ENCODE data around the gene KLHL1.

KLHL1 gene

DNA sequence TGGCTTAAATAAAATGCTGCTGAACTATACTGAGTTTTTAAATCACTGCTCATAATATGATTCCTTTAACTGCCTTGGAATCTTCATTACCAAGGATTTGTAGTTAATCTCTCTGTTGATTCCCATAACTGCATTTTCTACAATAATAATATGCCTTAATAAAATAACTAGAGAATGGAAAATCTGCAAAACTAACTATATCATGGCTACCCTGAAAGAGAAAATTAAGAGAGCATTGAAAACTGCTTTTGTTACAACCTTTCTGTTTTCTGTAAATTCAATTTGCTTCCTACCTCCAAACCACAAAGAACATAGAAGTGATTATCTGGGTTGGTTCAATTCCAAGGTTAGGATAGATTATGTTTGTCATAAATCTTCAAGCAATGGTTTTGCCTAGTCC, 203.5 kb downstream of the KLHL1 start:
- TF ChIP-seq, protein P1, sequence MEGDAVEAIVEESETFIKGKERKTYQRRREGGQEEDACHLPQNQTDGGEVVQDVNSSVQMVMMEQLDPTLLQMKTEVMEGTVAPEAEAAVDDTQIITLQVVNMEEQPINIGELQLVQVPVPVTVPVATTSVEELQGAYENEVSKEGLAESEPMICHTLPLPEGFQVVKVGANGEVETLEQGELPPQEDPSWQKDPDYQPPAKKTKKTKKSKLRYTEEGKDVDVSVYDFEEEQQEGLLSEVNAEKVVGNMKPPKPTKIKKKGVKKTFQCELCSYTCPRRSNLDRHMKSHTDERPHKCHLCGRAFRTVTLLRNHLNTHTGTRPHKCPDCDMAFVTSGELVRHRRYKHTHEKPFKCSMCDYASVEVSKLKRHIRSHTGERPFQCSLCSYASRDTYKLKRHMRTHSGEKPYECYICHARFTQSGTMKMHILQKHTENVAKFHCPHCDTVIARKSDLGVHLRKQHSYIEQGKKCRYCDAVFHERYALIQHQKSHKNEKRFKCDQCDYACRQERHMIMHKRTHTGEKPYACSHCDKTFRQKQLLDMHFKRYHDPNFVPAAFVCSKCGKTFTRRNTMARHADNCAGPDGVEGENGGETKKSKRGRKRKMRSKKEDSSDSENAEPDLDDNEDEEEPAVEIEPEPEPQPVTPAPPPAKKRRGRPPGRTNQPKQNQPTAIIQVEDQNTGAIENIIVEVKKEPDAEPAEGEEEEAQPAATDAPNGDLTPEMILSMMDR (IDR thresholded peaks at IDR 0.05) = no peak
- Mint-ChIP-seq H3K4me3 (no peak overlapping the region), H3K9me3 (peaks cover 6% of the 10 kb centered on the region), H3K27me3 (ENCODE audit: low read depth, poor library complexity) (no peaks in the 10 kb centered on the region), H3K36me3 (ENCODE audit: low read depth) (no peaks in the 10 kb centered on the region), H3K4me1 (no peaks in the 10 kb centered on the region), H3K27ac (no peak overlapping the region)
- no peak for DNase-seq

DNA sequence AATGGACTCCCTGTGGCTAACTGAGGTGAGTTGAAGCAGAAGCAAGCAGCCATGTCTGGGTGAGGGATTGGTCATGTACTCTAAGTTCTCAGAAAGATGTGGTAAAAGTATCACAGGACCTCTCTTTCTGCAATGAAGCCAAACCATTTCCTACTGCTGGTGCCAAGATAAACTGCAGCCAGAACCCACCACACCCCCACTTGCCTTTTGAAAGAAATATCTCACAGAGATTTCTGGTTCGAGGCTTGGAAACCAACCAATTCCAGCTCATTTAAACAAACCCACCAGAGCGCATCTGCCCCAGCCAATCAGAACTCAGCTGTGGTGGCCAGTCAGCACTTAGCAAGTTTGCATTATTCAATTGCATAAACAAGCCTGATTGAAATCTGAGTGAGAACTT, 205.2 kb downstream of the KLHL1 start:
- Mint-ChIP-seq H3K27ac (no peak overlapping the region), H3K27me3 (ENCODE audit: low read depth, poor library complexity) (no peaks in the 10 kb centered on the region), H3K4me1 (no peaks in the 10 kb centered on the region), H3K4me3 (no peak overlapping the region), H3K9me3 (peaks cover 6% of the 10 kb centered on the region), H3K36me3 (ENCODE audit: low read depth) (no peaks in the 10 kb centered on the region)
- TF ChIP-seq, protein P1 (IDR thresholded peaks at IDR 0.05) = no peak
- no peak for DNase-seq

DNA sequence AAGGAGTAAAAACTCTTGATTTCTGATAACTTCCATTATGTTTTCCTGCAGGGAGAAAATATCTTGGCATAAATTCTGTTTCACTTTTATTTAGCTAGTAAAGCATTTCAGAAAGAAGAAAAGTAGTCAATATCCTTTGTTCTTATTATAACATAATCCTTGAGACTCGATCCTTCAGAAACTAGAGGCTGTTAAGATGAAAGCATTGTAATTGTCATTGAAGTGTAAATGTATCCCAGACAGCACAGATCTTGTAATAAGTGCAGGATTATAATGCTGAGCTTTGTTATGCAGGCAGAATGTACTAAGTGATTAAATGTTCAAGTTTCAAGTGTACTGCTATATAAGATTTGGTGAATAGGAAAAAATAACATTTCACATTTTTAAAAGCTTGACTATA, 225.8 kb downstream of the KLHL1 start:
- no peak for DNase-seq
- no peaks in the 10 kb centered on the region for H3K9me3 Mint-ChIP-seq
- TF ChIP-seq, protein P1 (IDR thresholded peaks at IDR 0.05) = no peak
- no peak overlapping the region for H3K27ac Mint-ChIP-seq
- H3K36me3 Mint-ChIP-seq (ENCODE audit: low read depth) = no peaks in the 10 kb centered on the region
- no peaks in the 10 kb centered on the region for H3K27me3 Mint-ChIP-seq (ENCODE audit: low read depth, poor library complexity)
- no peaks in the 10 kb centered on the region for H3K4me1 Mint-ChIP-seq
- no peak overlapping the region for H3K4me3 Mint-ChIP-seq

DNA sequence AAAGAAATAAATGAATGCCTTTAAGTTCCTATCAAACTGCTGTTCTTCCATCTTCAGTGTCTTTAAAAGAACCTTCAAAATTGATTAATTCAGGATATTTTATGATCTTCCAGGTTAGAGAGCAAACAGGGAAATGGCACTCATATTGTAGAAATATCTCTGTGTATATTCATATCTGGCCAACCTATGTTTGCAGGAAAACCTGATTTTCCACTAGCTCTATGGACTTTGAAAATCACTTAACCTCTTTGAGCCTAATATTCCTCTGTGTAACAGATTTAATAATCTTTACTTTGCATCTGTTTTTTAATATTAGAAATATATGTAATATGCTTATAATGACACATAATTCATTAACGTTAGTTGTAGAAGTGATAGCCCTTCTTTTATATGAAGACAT, 228.3 kb downstream of the KLHL1 start:
- H3K36me3 Mint-ChIP-seq (ENCODE audit: low read depth) = no peaks in the 10 kb centered on the region
- peaks cover 3% of the 10 kb centered on the region for H3K27me3 Mint-ChIP-seq (ENCODE audit: low read depth, poor library complexity)
- no peak overlapping the region for H3K27ac Mint-ChIP-seq
- TF ChIP-seq, protein P1 (IDR thresholded peaks at IDR 0.05) = no peak
- no peak for DNase-seq
- no peaks in the 10 kb centered on the region for H3K4me1 Mint-ChIP-seq
- no peaks in the 10 kb centered on the region for H3K9me3 Mint-ChIP-seq
- H3K4me3 Mint-ChIP-seq = no peak overlapping the region

DNA sequence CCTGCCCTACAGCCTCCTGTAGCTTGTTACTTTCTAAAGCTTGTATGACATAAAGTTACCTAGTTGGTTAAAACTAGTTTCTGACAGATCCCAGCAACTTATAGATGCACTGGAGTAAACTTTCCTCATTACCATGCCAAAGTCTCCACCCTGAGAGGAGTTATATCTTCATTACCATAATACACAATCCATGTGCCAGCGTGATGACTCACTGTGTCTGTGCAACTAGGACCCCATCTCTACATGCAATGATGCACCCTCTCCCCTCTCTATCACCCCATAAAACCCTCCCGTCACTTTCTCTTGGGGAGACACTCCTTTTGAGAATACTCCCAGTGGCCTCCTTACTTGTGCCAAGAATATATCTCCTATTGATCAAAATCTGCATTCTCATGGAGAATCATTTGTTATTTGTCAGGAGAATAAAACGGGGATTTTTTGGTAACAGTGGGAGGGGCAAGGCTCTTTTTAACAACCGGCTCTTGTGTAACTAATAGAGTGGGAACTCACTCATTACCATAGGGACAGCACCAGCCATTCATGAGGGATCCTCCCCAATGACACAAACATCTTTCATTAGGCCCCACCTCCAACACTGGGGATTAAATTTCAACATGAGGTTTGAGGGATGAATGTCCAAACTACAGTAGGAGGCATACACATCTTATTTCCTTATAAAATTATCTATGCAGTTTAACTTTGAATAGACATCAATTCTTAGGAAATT, 235.8 kb downstream of the KLHL1 start:
- TF ChIP-seq, protein P1 (IDR thresholded peaks at IDR 0.05) = no peak
- no peak for DNase-seq

DNA sequence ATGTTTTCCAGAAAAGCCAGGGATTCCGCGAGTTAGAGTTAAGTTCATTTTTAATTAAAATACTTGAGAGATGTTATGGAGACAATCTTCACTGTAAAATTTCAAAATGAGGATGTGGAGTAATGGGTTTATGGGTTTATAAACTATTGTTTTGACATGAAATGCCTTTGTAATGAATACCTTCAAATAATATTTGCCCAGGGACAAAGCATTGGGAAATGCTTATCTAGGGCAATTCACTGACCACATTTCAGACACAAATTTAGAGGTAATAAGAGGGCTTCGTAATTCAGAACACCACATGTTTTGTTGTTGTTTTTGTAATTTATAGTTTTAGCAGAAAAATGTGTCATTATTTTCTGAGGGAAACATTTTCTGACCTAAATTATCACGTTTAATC, 241.7 kb downstream of the KLHL1 start:
- no peaks in the 10 kb centered on the region for H3K36me3 Mint-ChIP-seq (ENCODE audit: low read depth)
- TF ChIP-seq, protein P1 (IDR thresholded peaks at IDR 0.05) = no peak
- H3K4me3 Mint-ChIP-seq = no peak overlapping the region
- no peak for DNase-seq
- no peaks in the 10 kb centered on the region for H3K4me1 Mint-ChIP-seq
- no peaks in the 10 kb centered on the region for H3K27me3 Mint-ChIP-seq (ENCODE audit: low read depth, poor library complexity)
- no peaks in the 10 kb centered on the region for H3K9me3 Mint-ChIP-seq
- H3K27ac Mint-ChIP-seq = no peak overlapping the region

More for the DNA sequence above, 235.8 kb downstream of the KLHL1 start:
- H3K4me3 Mint-ChIP-seq = no peak overlapping the region
- H3K27ac Mint-ChIP-seq = no peak overlapping the region
- no peaks in the 10 kb centered on the region for H3K36me3 Mint-ChIP-seq (ENCODE audit: low read depth)
- peaks cover 3% of the 10 kb centered on the region for H3K27me3 Mint-ChIP-seq (ENCODE audit: low read depth, poor library complexity)
- no peaks in the 10 kb centered on the region for H3K4me1 Mint-ChIP-seq
- no peaks in the 10 kb centered on the region for H3K9me3 Mint-ChIP-seq

All from nephron progenitor cell (in vitro differentiated cells).